MCF 10A (cell line): Measurements from ENCODE around the gene ARMS2. TPM values are rescaled to one million over a fixed set of nuclear protein-coding genes. Genes with fewer than 3 reads are reported as not detected.

Experiments used
- BruUV-seq: library from RNA; stranded (reverse); fragments of 400-500 nt; replicated peaks from 2 replicates; lab custom pipeline; 2021; lab: Mats Ljungman, UMichigan
- CTCF ChIA-PET: fragments of 300-600 bp; sonication (Branson Sonifier 250); formaldehyde crosslinking; extraction: SDS; loops from one replicate; lab custom pipeline; 2021; ENCODE audit warnings: antibody characterized with exemption, inconsistent platforms; lab: Yijun Ruan, JAX
- POLR2A ChIA-PET: fragments of 300-600, 350-650 bp; sonication (Branson Sonifier 250); formaldehyde crosslinking; extraction: SDS; loops from one replicate; lab custom pipeline; 2020; ENCODE audit warnings: antibody characterized with exemption, inconsistent platforms; lab: Yijun Ruan, JAX
- DNase-seq: peaks from one replicate; pipeline ENCODE4 v3.0.0-alpha.2; 2018; ENCODE audit not compliant: unreplicated experiment
- H3K27ac Mint-ChIP-seq: one replicate; pipeline ENCODE4 v1.8.0; 2022; ENCODE audit warnings: mild to moderate bottlenecking, low read depth, mixed read lengths; ENCODE audit not compliant: unreplicated experiment
- H3K27me3 Mint-ChIP-seq: one replicate; pipeline ENCODE4 v1.8.0; 2022; ENCODE audit warnings: mixed read lengths; ENCODE audit not compliant: insufficient read depth, unreplicated experiment
- H3K36me3 Mint-ChIP-seq: one replicate; pipeline ENCODE4 v1.8.0; 2022; ENCODE audit warnings: mild to moderate bottlenecking, moderate library complexity, mixed read lengths; ENCODE audit not compliant: insufficient read depth, unreplicated experiment
- H3K4me1 Mint-ChIP-seq: one replicate; pipeline ENCODE4 v1.8.0; 2022; ENCODE audit warnings: mixed read lengths; ENCODE audit not compliant: insufficient read depth, unreplicated experiment
- H3K4me3 Mint-ChIP-seq: one replicate; pipeline ENCODE4 v1.8.0; 2022; ENCODE audit warnings: mild to moderate bottlenecking, moderate library complexity, mixed read lengths; ENCODE audit not compliant: unreplicated experiment
- H3K9me3 Mint-ChIP-seq: one replicate; pipeline ENCODE4 v1.8.0; 2022; ENCODE audit warnings: mixed read lengths; ENCODE audit not compliant: unreplicated experiment
- intact Hi-C: fragments of 100-400 bp; cut with micrococcal nuclease; formaldehyde crosslinking; loops from 2 replicates; pipeline ENCODE4 v1.14.1; 2022
- total RNA-seq: library from RNA; stranded (reverse); gene quantifications from 2 replicates; pipeline ENCODE4 v1.2.3, GENCODE V29; 2022
- TF ChIP-seq, protein P1 (sequence below): fragments of 200-600 bp; IDR thresholded peaks from one replicate; pipeline ENCODE4 v1.8.0; 2022; ENCODE audit warnings: antibody characterized with exemption, mild to moderate bottlenecking; ENCODE audit not compliant: unreplicated experiment

The ARMS2 gene
- total RNA-seq, 1 experiment from 2014 or later, result not detected

DNA sequence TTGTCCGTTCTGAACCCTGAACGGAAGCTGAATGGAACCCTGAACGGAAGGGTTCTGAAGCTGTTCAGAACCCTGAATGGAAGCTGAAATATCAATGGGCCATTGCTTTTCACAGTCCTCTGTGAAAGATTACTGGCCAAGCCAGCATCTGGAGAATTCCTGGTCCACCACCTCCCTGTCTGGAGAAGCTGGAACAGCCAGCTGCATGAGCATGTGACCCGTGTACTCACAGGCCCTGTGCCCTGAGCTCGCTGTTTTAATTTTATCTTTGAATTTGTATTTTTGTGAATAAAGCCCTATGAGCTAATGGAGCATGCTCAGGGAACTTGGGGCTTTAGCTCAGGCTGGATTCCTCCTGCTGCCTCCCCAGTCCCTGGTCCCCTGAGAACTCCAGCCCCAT is 44.1 kb downstream of the ARMS2 start:
- no peak for DNase-seq
- peaks cover 59% of the 10 kb centered on the region for H3K36me3 Mint-ChIP-seq
- POLR2A ChIA-PET, result interaction anchor here (0.7 kb wide), 1 partner anchor 9 kb away, joined by 4 read pairs; no protein-coding TSS in a partner anchor
- H3K9me3 Mint-ChIP-seq, result no peaks in the 10 kb centered on the region
- H3K27ac Mint-ChIP-seq, result peak overlapping the region; percentile 93
- no peak overlapping the region for H3K4me3 Mint-ChIP-seq
- no peaks in the 10 kb centered on the region for H3K27me3 Mint-ChIP-seq
- TF ChIP-seq, protein P1, sequence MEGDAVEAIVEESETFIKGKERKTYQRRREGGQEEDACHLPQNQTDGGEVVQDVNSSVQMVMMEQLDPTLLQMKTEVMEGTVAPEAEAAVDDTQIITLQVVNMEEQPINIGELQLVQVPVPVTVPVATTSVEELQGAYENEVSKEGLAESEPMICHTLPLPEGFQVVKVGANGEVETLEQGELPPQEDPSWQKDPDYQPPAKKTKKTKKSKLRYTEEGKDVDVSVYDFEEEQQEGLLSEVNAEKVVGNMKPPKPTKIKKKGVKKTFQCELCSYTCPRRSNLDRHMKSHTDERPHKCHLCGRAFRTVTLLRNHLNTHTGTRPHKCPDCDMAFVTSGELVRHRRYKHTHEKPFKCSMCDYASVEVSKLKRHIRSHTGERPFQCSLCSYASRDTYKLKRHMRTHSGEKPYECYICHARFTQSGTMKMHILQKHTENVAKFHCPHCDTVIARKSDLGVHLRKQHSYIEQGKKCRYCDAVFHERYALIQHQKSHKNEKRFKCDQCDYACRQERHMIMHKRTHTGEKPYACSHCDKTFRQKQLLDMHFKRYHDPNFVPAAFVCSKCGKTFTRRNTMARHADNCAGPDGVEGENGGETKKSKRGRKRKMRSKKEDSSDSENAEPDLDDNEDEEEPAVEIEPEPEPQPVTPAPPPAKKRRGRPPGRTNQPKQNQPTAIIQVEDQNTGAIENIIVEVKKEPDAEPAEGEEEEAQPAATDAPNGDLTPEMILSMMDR, result no peak
- CTCF ChIA-PET, result interaction anchor here (1.5 to 5.8 kb wide), 3 partner anchors 7 to 67 kb away, joined by 3 to 39 read pairs (median 9); no protein-coding TSS in a partner anchor
- no TSS peak for BruUV-seq
- intact Hi-C loops, result no loop called here
- H3K4me1 Mint-ChIP-seq, result peaks cover 45% of the 10 kb centered on the region

DNA sequence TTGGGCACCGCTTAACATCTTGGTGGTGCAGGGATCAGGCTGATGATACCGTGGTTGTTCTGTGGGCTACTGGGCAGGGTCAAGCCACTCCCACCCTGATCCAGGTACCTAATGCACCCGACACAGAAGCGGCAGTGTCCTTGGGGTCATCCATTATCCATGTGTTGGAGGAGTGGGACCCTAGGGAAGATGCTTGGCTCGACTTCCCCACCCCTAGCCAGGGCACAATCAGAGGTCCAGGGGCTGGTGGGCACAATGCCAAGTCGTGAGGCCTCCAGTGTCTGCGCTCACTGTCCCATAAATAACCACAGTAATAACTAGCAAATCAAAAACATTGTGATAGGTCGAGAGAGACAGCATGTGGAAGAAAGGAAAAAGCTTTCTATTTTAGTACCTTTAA is 44.6 kb downstream of the ARMS2 start:
- TF ChIP-seq, protein P1, result no peak
- H3K27ac Mint-ChIP-seq, result no peak overlapping the region
- DNase-seq, result no peak

DNA sequence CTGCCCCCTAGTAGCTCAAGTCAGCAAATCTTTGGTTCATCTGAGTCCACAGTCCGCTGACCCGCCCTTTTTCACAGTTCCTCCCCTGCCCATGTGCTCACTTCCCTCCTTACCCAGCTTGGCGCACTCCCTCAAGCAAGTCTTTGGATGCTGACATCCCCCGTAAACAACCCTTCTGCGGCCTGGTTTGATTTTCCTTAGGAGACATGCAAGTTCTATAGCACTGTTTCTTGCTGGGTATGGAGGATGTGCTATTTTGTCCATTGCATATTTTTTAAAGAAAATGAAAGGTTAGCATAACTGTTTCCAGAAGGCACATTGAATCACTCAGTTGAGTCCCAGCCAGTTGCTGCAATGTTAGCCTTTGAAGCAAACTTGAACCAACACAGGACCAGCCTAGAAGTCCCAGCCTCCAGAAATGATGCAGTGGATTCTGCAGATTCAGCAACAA is 45.1 kb downstream of the ARMS2 start:
- CTCF ChIA-PET, result interaction anchor here (1.5 to 1.9 kb wide), 2 partner anchors 8 to 66 kb away, joined by 3 to 9 read pairs; no protein-coding TSS in a partner anchor
- Mint-ChIP-seq H3K4me3 (no peak overlapping the region), H3K4me1 (peaks cover 40% of the 10 kb centered on the region)

More for the DNA sequence above, 44.6 kb downstream of the ARMS2 start:
- no TSS peak for BruUV-seq
- ChIA-PET CTCF (interaction anchor here (1.5 to 5.8 kb wide), 3 partner anchors 8 to 67 kb away, joined by 3 to 39 read pairs (median 9); no protein-coding TSS in a partner anchor), POLR2A (interaction anchor here (0.8 to 1.9 kb wide), 5 partner anchors 8 to 49 kb away, joined by 3 to 13 read pairs (median 5); partner anchors contain the start of gene HTRA1)
- Mint-ChIP-seq H3K27me3 (no peaks in the 10 kb centered on the region), H3K4me1 (peaks cover 40% of the 10 kb centered on the region), H3K36me3 (peaks cover 64% of the 10 kb centered on the region), H3K4me3 (no peak overlapping the region), H3K9me3 (no peaks in the 10 kb centered on the region)
- intact Hi-C loops, result no loop called here

DNA sequence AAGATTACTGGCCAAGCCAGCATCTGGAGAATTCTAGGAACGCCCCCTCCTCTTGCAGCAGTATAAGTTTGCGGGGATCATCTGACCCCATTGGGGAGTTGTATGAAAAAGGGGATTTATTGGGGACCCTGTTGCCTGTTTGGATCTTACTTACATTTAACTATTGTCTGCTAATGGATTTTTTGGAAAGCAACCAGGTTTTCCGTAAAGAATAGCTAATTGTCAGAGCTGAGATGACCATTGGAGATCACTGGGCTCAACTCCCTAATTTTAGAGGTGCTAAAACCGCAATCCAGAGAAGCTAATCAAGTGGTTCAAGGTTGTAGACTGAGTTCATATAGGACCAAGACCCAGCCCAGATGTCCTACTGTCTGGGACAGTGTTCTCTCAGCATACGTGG is 45.7 kb downstream of the ARMS2 start:
- H3K4me3 Mint-ChIP-seq, result no peak overlapping the region
- TF ChIP-seq, protein P1, result no peak
- H3K36me3 Mint-ChIP-seq, result peaks cover 74% of the 10 kb centered on the region
- no TSS peak for BruUV-seq
- intact Hi-C loops, result no loop called here
- no peak for DNase-seq
- no peaks in the 10 kb centered on the region for H3K27me3 Mint-ChIP-seq
- no peak overlapping the region for H3K27ac Mint-ChIP-seq
- CTCF ChIA-PET, result interaction anchor here (1.5 kb wide), 1 partner anchor 9 kb away, joined by 3 read pairs; no protein-coding TSS in a partner anchor
- peaks cover 40% of the 10 kb centered on the region for H3K4me1 Mint-ChIP-seq
- POLR2A ChIA-PET, result interaction anchor here (0.6 to 1.9 kb wide), 7 partner anchors 10 to 351 kb away, joined by 3 to 13 read pairs (median 4); partner anchors contain the start of gene HTRA1
- no peaks in the 10 kb centered on the region for H3K9me3 Mint-ChIP-seq

More for the DNA sequence above, 45.1 kb downstream of the ARMS2 start:
- no TSS peak for BruUV-seq
- Mint-ChIP-seq H3K9me3 (no peaks in the 10 kb centered on the region), H3K27me3 (no peaks in the 10 kb centered on the region), H3K27ac (no peak overlapping the region), H3K36me3 (peaks cover 69% of the 10 kb centered on the region)
- DNase-seq, result no peak
- TF ChIP-seq, protein P1, result no peak
- POLR2A ChIA-PET, result interaction anchor here (0.8 to 1.9 kb wide), 5 partner anchors 9 to 50 kb away, joined by 3 to 13 read pairs (median 5); partner anchors contain the start of gene HTRA1
- intact Hi-C loops, result no loop called here
